ENCODE results near the gene LURAP1L.

The LURAP1L gene

DNA sequence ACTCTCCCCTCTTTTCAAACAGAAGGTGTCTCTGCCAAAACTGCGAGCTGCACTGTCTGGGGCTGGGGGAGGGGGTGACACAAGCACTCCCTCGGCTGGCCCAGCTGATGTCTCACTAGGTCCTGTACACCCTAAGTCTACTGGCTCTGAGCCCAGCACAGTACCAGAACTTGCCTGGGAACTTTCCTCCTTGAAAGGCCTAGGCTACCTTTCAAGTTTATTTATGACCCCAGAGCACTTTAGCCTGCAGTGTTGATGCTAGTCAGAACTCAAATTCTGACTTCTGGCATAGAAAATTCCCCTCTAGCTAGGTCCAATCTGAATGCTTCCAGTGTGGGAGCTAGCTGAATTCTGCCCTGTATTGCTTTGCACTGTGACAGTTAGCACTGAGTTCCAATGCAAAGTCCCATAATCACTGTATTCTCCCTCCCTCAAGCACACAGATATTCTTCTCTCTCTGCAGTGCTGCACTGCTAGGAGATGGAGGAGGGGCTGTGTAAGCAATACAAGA lies 10.5 kb downstream of the LURAP1L start:
- FAIRE-seq, result no peak
- DNase-seq (ENCODE audit: insufficient read length, low spot score), result no peak
- TF ChIP-seq POU2F2 (IDR thresholded peaks at IDR 0.05; ENCODE audit: low read depth, low read length), result no peak
- TF ChIP-seq POLR2A (IDR thresholded peaks at IDR 0.05; ENCODE audit: low read depth, low read length), result no peak
- TF ChIP-seq TAF1 (IDR thresholded peaks at IDR 0.05; ENCODE audit: low read depth, low read length), result no peak
- no peak for TF ChIP-seq POLR2AphosphoS5 (IDR thresholded peaks at IDR 0.05; ENCODE audit: low read depth, low read length)
- no peak for TF ChIP-seq PAX5 (IDR thresholded peaks at IDR 0.05; ENCODE audit: insufficient read depth, low read length, severe bottlenecking)
- TF ChIP-seq SPI1 (IDR thresholded peaks at IDR 0.05; ENCODE audit: low read depth, low read length), result no peak

DNA sequence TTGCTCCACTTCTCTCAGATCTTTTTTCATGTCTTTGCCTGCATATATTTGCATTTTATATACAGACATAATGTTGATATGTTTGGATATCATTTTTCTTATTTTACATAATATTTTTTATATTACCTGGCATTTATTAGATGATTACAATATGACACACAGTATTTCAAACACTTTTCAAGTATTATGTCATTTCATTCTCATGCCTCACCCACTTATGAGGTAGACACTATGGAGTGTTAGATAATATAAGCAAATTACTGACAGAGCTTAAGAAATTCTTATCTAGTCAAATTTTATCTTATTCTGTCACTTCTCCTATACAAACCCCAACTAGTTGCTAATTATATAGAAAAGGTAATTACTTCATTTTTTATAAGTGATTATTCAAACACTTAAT lies 11.1 kb downstream of the LURAP1L start:
- DNase-seq (ENCODE audit: insufficient read length, low spot score) (no peak), FAIRE-seq (no peak)
- TF ChIP-seq TAF1 (IDR thresholded peaks at IDR 0.05; ENCODE audit: low read depth, low read length) (no peak), PAX5 (IDR thresholded peaks at IDR 0.05; ENCODE audit: insufficient read depth, low read length, severe bottlenecking) (no peak), POLR2AphosphoS5 (IDR thresholded peaks at IDR 0.05; ENCODE audit: low read depth, low read length) (no peak), POLR2A (IDR thresholded peaks at IDR 0.05; ENCODE audit: low read depth, low read length) (no peak), POU2F2 (IDR thresholded peaks at IDR 0.05; ENCODE audit: low read depth, low read length) (no peak), SPI1 (IDR thresholded peaks at IDR 0.05; ENCODE audit: low read depth, low read length) (no peak)

DNA sequence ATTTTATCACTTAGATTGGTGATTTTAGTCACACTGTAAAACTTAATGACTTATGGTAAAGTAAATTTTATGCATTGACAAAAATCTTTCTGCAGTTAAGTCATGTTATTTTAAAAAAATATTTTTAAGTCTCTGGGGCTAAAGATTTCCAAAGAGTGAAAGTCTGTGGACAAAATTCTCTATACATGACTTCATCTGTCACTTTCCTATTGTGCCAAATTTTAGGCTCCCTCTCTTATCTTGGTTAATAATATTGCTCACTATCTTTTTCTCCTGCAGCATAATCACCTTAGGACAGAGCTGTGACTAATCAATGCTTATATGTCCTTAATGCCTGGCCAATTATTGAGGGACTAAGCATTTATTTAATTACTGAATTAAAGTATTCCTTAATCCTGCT lies 15.2 kb downstream of the LURAP1L start:
- DNase-seq (ENCODE audit: insufficient read length, low spot score) (no peak), FAIRE-seq (no peak)
- TF ChIP-seq PAX5 (IDR thresholded peaks at IDR 0.05; ENCODE audit: insufficient read depth, low read length, severe bottlenecking) (no peak), SPI1 (IDR thresholded peaks at IDR 0.05; ENCODE audit: low read depth, low read length) (no peak), POU2F2 (IDR thresholded peaks at IDR 0.05; ENCODE audit: low read depth, low read length) (no peak), POLR2AphosphoS5 (IDR thresholded peaks at IDR 0.05; ENCODE audit: low read depth, low read length) (no peak), TAF1 (IDR thresholded peaks at IDR 0.05; ENCODE audit: low read depth, low read length) (no peak), POLR2A (IDR thresholded peaks at IDR 0.05; ENCODE audit: low read depth, low read length) (no peak)

DNA sequence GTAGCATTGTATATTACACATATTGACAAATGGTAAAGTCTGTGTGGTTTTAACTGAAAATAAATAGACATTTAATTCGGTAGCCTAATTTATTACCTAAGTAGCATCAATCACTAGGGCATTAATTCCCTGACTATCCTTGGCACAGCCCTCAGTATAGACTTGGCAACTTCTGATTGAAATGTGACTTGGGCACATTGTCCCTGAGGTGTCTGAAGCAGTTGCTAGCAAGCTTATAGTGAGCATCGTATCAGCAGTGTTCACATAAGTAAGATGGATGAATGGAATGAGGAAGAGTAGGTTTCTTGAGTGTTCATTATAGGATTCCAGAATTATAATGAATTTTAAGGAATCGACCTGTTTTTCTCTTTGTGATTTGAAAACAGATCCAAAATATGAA lies 16.1 kb downstream of the LURAP1L start:
- no peak for DNase-seq (ENCODE audit: insufficient read length, low spot score)
- FAIRE-seq, result no peak
- TF ChIP-seq POLR2AphosphoS5 (IDR thresholded peaks at IDR 0.05; ENCODE audit: low read depth, low read length), result no peak
- no peak for TF ChIP-seq POLR2A (IDR thresholded peaks at IDR 0.05; ENCODE audit: low read depth, low read length)
- no peak for TF ChIP-seq PAX5 (IDR thresholded peaks at IDR 0.05; ENCODE audit: insufficient read depth, low read length, severe bottlenecking)
- TF ChIP-seq SPI1 (IDR thresholded peaks at IDR 0.05; ENCODE audit: low read depth, low read length), result no peak
- no peak for TF ChIP-seq POU2F2 (IDR thresholded peaks at IDR 0.05; ENCODE audit: low read depth, low read length)
- TF ChIP-seq TAF1 (IDR thresholded peaks at IDR 0.05; ENCODE audit: low read depth, low read length), result no peak

DNA sequence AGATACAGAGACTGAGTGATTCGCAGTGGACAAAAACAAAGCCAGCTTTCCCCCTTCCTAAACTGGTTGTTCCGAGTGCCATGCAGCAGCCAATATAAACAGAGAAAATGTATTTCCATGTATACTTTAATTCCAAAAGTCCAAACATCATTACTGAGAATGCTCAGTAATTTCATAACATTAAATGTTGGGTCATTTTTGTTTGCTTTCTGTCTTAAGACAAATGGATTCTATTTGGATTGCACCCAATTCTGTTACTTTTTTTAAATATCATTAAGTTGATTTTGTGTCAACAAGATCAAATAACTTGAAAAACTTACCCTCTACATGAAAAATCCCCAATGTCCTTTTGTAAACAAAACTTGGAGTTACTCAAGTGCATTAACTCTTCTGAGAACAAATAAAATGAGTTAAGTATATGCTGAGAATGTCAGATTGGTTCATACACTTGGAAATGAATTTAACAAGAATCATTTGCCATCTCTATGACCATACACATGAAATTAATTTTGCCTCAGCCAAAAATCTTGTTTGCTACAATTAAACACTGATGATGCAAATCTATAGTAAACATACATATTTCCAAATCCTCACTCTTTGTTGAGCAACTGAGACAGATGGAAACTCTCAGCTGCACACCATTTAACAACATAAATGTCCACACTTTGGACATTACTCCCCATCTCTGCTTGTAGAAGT lies 19.4 kb downstream of the LURAP1L start:
- TF ChIP-seq PAX5 (IDR thresholded peaks at IDR 0.05; ENCODE audit: insufficient read depth, low read length, severe bottlenecking) (no peak), POU2F2 (IDR thresholded peaks at IDR 0.05; ENCODE audit: low read depth, low read length) (no peak), POLR2A (IDR thresholded peaks at IDR 0.05; ENCODE audit: low read depth, low read length) (no peak), TAF1 (IDR thresholded peaks at IDR 0.05; ENCODE audit: low read depth, low read length) (no peak), POLR2AphosphoS5 (IDR thresholded peaks at IDR 0.05; ENCODE audit: low read depth, low read length) (no peak), SPI1 (IDR thresholded peaks at IDR 0.05; ENCODE audit: low read depth, low read length) (no peak)
- FAIRE-seq (no peak), DNase-seq (ENCODE audit: insufficient read length, low spot score) (no peak)

DNA sequence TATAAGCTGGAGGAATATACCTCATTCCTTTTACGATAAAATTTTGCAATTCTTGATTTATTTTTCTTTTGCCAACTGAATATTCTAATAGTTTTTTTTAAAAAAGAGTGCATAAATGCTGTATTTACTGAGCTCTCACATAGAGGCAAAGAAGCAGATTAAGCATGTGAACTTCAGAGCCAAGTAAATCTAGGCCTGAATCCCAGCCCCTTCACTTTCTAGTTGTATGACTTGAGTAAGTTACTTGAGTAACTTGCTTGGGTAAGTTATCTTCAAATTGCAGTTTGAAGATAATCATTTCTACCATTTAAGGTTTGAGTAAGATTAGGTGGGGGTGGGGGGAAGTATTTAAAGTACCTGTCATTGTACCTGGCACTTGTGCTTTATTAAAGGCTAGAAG lies 21.8 kb downstream of the LURAP1L start:
- DNase-seq (ENCODE audit: insufficient read length, low spot score) (no peak), FAIRE-seq (no peak)
- TF ChIP-seq TAF1 (IDR thresholded peaks at IDR 0.05; ENCODE audit: low read depth, low read length), result no peak
- no peak for TF ChIP-seq POLR2A (IDR thresholded peaks at IDR 0.05; ENCODE audit: low read depth, low read length)
- TF ChIP-seq POLR2AphosphoS5 (IDR thresholded peaks at IDR 0.05; ENCODE audit: low read depth, low read length), result no peak
- TF ChIP-seq POU2F2 (IDR thresholded peaks at IDR 0.05; ENCODE audit: low read depth, low read length), result no peak
- no peak for TF ChIP-seq PAX5 (IDR thresholded peaks at IDR 0.05; ENCODE audit: insufficient read depth, low read length, severe bottlenecking)
- no peak for TF ChIP-seq SPI1 (IDR thresholded peaks at IDR 0.05; ENCODE audit: low read depth, low read length)

DNA sequence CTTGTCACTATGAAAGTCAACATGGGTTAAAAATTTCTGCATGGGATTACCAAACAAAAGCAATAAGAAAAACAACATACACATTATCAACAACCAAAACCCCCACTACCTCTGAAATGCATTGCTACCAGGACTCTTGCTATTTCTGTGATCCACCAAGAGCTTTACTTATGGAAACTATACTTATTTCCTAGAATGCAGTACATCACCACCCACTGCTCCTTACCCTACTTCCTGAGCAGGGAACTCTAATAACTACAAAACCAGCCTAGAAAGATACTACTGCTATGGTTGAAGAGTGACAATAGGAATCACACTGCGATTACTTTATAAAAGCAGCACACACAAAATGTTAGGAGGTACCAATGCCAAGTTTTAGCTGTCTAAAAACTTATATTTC lies 22.2 kb downstream of the LURAP1L start:
- TF ChIP-seq SPI1 (IDR thresholded peaks at IDR 0.05; ENCODE audit: low read depth, low read length) (no peak), POLR2AphosphoS5 (IDR thresholded peaks at IDR 0.05; ENCODE audit: low read depth, low read length) (no peak), POU2F2 (IDR thresholded peaks at IDR 0.05; ENCODE audit: low read depth, low read length) (no peak), TAF1 (IDR thresholded peaks at IDR 0.05; ENCODE audit: low read depth, low read length) (no peak), POLR2A (IDR thresholded peaks at IDR 0.05; ENCODE audit: low read depth, low read length) (no peak), PAX5 (IDR thresholded peaks at IDR 0.05; ENCODE audit: insufficient read depth, low read length, severe bottlenecking) (no peak)
- FAIRE-seq (no peak), DNase-seq (ENCODE audit: insufficient read length, low spot score) (no peak)

DNA sequence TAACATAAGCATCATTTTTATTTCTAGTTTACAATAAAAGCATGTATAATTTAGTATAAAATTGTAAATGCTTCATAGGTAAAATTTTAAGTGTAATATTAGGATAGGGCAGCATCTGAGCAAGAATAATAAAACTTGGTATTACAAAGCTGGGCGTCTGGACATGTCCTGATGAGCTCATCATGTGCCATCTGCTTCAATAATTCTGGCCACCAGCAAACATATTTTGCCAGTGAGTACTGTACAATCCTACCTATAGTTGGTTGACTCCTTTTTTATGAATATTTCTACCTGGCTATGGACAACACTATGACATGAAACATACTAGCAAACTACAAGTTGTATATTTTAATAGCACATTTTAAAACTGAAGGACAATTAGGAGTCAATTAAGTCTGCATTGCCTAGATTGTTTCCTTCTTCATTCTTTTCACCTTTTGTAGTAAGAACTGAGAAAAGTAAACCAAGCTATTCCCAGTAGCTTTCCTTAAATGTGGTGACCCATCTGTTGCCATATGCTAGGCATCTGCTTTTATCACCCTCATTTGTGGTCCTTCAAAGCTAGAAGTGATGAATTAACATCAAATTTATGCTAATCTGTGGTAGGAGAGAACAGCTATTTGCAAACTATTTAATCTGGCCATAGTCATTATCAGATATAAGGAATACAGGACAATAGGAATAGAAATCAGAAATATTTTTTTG lies 23.4 kb downstream of the LURAP1L start:
- DNase-seq (ENCODE audit: insufficient read length, low spot score) (no peak), FAIRE-seq (no peak)
- no peak for TF ChIP-seq TAF1 (IDR thresholded peaks at IDR 0.05; ENCODE audit: low read depth, low read length)
- TF ChIP-seq PAX5 (IDR thresholded peaks at IDR 0.05; ENCODE audit: insufficient read depth, low read length, severe bottlenecking), result no peak
- TF ChIP-seq POLR2A (IDR thresholded peaks at IDR 0.05; ENCODE audit: low read depth, low read length), result no peak
- no peak for TF ChIP-seq SPI1 (IDR thresholded peaks at IDR 0.05; ENCODE audit: low read depth, low read length)
- no peak for TF ChIP-seq POLR2AphosphoS5 (IDR thresholded peaks at IDR 0.05; ENCODE audit: low read depth, low read length)
- no peak for TF ChIP-seq POU2F2 (IDR thresholded peaks at IDR 0.05; ENCODE audit: low read depth, low read length)

DNA sequence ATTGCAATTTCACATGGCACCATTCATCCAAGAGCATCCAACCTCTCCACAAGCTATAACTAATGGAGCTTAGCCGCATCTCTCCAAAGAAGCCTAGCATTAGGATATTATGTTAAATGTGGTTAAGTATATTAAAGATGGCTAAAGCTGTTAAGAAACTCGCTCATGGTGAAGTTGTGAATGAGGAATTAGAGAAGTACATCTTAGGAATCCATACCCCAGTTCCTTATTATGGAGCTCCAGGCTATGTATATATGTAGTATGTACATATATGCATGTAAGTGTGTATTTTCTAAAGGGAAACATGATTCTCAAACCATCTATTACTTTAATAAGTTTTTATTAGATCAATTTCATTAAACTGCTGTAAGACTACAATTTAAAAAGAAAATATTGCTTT lies 26.4 kb downstream of the LURAP1L start:
- TF ChIP-seq PAX5 (IDR thresholded peaks at IDR 0.05; ENCODE audit: insufficient read depth, low read length, severe bottlenecking), result no peak
- no peak for TF ChIP-seq SPI1 (IDR thresholded peaks at IDR 0.05; ENCODE audit: low read depth, low read length)
- no peak for TF ChIP-seq TAF1 (IDR thresholded peaks at IDR 0.05; ENCODE audit: low read depth, low read length)
- TF ChIP-seq POLR2A (IDR thresholded peaks at IDR 0.05; ENCODE audit: low read depth, low read length), result no peak
- no peak for TF ChIP-seq POU2F2 (IDR thresholded peaks at IDR 0.05; ENCODE audit: low read depth, low read length)
- no peak for TF ChIP-seq POLR2AphosphoS5 (IDR thresholded peaks at IDR 0.05; ENCODE audit: low read depth, low read length)
- no peak for FAIRE-seq
- DNase-seq (ENCODE audit: insufficient read length, low spot score), result no peak

Data from GM12891 (cell line).